RWPE2 (cell line): ENCODE results near the gene CTSH.
A peak's percentile ranks its signal among the peaks of the same experiment; 100 is the strongest.

Experiments
- ATAC-seq: fragments of 200-7000 bp; cut with Tn5 transposase; 3 replicates; pipeline ENCODE4 v1.9.1; 2021; ENCODE audit warnings: low read depth
- DNase-seq: peaks from one replicate; pipeline ENCODE4 v3.0.0-alpha.2; 2020; ENCODE audit warnings: low spot score
- H3K27ac ChIP-seq: fragments of 450-650 bp; 2 replicates; pipeline ENCODE4 v1.5.1; 2017; ENCODE audit warnings: mild to moderate bottlenecking; ENCODE audit not compliant: poor library complexity, severe bottlenecking
- H3K27me3 ChIP-seq: fragments of 250-450 bp; sonication (Bioruptor Pico); 2 replicates; pipeline ENCODE4 v1.5.1; 2021; ENCODE audit warnings: mild to moderate bottlenecking, moderate library complexity; ENCODE audit not compliant: insufficient read depth, poor library complexity, severe bottlenecking
- H3K36me3 ChIP-seq: fragments of 250-450 bp; sonication (Bioruptor Pico); 2 replicates; pipeline ENCODE4 v1.5.1; 2020; ENCODE audit warnings: low read depth, mild to moderate bottlenecking, moderate library complexity
- H3K4me1 ChIP-seq: fragments of 250-450 bp; sonication (Bioruptor Pico); 2 replicates; pipeline ENCODE4 v1.5.1; 2021; ENCODE audit warnings: mild to moderate bottlenecking, moderate library complexity; ENCODE audit not compliant: insufficient read depth, poor library complexity, severe bottlenecking
- H3K4me3 ChIP-seq: fragments of 250-450 bp; sonication (Bioruptor Pico); 2 replicates; pipeline ENCODE4 v1.5.1; 2021; ENCODE audit warnings: mild to moderate bottlenecking, moderate library complexity; ENCODE audit not compliant: severe bottlenecking
- H3K9me3 ChIP-seq: fragments of 250-450 bp; sonication (Bioruptor Pico); 2 replicates; pipeline ENCODE4 v1.5.1; 2021; ENCODE audit warnings: mild to moderate bottlenecking, moderate library complexity; ENCODE audit not compliant: severe bottlenecking
- CTCF ChIP-seq: fragments of 450-650 bp; IDR thresholded peaks from one replicate; pipeline ENCODE4 v1.5.1; 2017; ENCODE audit warnings: mild to moderate bottlenecking, moderate library complexity; ENCODE audit not compliant: poor library complexity, severe bottlenecking

The CTSH gene

GRCh38 chr15:78944669-78945407, at the start of gene CTSH:
Gene CTSH, minus strand, starts transcription at chr15:78945046. Its CDS starts 65 bp downstream, at chr15:78944981.
- Histone ChIP-seq H3K4me1 (no peaks in the 10 kb centered on the region), H3K4me3 (peak within 1 kb of the TSS; percentile 41), H3K9me3 (no peaks in the 10 kb centered on the region), H3K36me3 (no peaks in the 10 kb centered on the region), H3K27me3 (no peaks in the 10 kb centered on the region), H3K27ac (no peak within 1 kb of the TSS)
- DNase-seq (no peak), ATAC-seq (peak; percentile 78)
- TF ChIP-seq CTCF = no peak

GRCh38 chr15:78993931-78994530, 49.2 kb upstream of the CTSH start:
- ATAC-seq (no peak), DNase-seq (no peak)
- H3K27me3 ChIP-seq = no peaks in the 10 kb centered on the region
- H3K27ac ChIP-seq = no peak overlapping the region
- H3K4me3 ChIP-seq = no peak overlapping the region
- H3K36me3 ChIP-seq = no peaks in the 10 kb centered on the region
- H3K9me3 ChIP-seq = no peaks in the 10 kb centered on the region
- H3K4me1 ChIP-seq = peaks cover 11% of the 10 kb centered on the region
- no peak for TF ChIP-seq CTCF

GRCh38 chr15:78993257-78993930, 48.5 kb upstream of the CTSH start:
- Histone ChIP-seq H3K36me3 (no peaks in the 10 kb centered on the region), H3K27ac (no peak overlapping the region), H3K27me3 (no peaks in the 10 kb centered on the region), H3K4me3 (no peak overlapping the region), H3K4me1 (peaks cover 15% of the 10 kb centered on the region), H3K9me3 (no peaks in the 10 kb centered on the region)
- DNase-seq (no peak), ATAC-seq (no peak)
- no peak for TF ChIP-seq CTCF

GRCh38 chr15:78992416-78993256, 47.8 kb upstream of the CTSH start:
- no peak overlapping the region for H3K27ac ChIP-seq
- ATAC-seq (no peak), DNase-seq (no peak)
- no peak overlapping the region for H3K4me3 ChIP-seq
- no peaks in the 10 kb centered on the region for H3K36me3 ChIP-seq
- H3K9me3 ChIP-seq = no peaks in the 10 kb centered on the region
- H3K4me1 ChIP-seq = peaks cover 22% of the 10 kb centered on the region
- no peak for TF ChIP-seq CTCF
- H3K27me3 ChIP-seq = no peaks in the 10 kb centered on the region
